ENCODE data around the gene CPSF4L. TPM values are rescaled to one million over a fixed set of nuclear protein-coding genes. Genes with fewer than 3 reads are reported as not detected.
A peak's percentile ranks its signal among the peaks of the same experiment; 100 is the strongest.

Gene CPSF4L
- total and polyA plus RNA-seq, 2 of the 13 experiments (the other 11 are each of a cell fraction or from before 2014, with no cell fraction given): 0.73 to 1.6 TPM

DNA sequence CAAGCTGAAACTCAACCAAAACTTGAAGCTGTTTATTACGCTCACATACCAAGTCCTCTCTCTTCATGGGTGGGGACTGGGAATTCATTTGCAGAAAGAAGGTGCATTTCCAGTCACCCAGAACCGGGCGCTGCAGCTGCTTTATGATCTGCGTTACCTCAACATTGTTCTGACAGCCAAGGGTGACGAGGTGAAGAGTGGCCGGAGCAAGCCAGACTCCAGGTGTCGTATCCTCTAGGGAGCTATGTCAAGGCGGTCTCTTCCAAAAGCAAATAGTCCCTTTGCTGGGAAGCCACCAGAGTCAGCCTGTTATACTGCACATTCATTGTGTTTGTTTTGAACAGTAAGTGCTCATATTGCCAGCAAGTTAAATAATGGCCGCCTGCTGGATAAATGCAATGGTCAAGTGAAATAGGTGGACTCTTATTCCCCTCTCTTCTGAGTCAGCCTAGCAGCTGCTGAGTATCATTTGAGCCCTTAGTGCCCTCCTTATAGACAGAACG is 56.2 kb downstream of the CPSF4L start (continued):
- TF ChIP-seq, protein P1, sequence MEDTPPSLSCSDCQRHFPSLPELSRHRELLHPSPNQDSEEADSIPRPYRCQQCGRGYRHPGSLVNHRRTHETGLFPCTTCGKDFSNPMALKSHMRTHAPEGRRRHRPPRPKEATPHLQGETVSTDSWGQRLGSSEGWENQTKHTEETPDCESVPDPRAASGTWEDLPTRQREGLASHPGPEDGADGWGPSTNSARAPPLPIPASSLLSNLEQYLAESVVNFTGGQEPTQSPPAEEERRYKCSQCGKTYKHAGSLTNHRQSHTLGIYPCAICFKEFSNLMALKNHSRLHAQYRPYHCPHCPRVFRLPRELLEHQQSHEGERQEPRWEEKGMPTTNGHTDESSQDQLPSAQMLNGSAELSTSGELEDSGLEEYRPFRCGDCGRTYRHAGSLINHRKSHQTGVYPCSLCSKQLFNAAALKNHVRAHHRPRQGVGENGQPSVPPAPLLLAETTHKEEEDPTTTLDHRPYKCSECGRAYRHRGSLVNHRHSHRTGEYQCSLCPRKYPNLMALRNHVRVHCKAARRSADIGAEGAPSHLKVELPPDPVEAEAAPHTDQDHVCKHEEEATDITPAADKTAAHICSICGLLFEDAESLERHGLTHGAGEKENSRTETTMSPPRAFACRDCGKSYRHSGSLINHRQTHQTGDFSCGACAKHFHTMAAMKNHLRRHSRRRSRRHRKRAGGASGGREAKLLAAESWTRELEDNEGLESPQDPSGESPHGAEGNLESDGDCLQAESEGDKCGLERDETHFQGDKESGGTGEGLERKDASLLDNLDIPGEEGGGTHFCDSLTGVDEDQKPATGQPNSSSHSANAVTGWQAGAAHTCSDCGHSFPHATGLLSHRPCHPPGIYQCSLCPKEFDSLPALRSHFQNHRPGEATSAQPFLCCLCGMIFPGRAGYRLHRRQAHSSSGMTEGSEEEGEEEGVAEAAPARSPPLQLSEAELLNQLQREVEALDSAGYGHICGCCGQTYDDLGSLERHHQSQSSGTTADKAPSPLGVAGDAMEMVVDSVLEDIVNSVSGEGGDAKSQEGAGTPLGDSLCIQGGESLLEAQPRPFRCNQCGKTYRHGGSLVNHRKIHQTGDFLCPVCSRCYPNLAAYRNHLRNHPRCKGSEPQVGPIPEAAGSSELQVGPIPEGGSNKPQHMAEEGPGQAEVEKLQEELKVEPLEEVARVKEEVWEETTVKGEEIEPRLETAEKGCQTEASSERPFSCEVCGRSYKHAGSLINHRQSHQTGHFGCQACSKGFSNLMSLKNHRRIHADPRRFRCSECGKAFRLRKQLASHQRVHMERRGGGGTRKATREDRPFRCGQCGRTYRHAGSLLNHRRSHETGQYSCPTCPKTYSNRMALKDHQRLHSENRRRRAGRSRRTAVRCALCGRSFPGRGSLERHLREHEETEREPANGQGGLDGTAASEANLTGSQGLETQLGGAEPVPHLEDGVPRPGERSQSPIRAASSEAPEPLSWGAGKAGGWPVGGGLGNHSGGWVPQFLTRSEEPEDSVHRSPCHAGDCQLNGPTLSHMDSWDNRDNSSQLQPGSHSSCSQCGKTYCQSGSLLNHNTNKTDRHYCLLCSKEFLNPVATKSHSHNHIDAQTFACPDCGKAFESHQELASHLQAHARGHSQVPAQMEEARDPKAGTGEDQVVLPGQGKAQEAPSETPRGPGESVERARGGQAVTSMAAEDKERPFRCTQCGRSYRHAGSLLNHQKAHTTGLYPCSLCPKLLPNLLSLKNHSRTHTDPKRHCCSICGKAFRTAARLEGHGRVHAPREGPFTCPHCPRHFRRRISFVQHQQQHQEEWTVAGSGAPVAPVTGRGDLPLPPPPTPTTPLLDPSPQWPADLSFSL (CRISPR knock-in tag; IDR thresholded peaks at IDR 0.05): no peak
- TF ChIP-seq ZNF136 (CRISPR knock-in tag; IDR thresholded peaks at IDR 0.05; ENCODE audit: low read depth): 0 out of 2 replicates have a peak, but pooled peaks have one; percentile 37
- peak; percentile 63 for TF ChIP-seq SOX5 (CRISPR knock-in tag; IDR thresholded peaks at IDR 0.05; ENCODE audit: borderline replicate concordance)
- peak; percentile 57 for TF ChIP-seq TEAD3 (CRISPR knock-in tag; optimal IDR thresholded peaks at IDR 0.05; ENCODE audit: borderline replicate concordance)
- peak; percentile 64 for TF ChIP-seq MED1 (CRISPR knock-in tag; IDR thresholded peaks at IDR 0.05)
- TF ChIP-seq, protein P2, sequence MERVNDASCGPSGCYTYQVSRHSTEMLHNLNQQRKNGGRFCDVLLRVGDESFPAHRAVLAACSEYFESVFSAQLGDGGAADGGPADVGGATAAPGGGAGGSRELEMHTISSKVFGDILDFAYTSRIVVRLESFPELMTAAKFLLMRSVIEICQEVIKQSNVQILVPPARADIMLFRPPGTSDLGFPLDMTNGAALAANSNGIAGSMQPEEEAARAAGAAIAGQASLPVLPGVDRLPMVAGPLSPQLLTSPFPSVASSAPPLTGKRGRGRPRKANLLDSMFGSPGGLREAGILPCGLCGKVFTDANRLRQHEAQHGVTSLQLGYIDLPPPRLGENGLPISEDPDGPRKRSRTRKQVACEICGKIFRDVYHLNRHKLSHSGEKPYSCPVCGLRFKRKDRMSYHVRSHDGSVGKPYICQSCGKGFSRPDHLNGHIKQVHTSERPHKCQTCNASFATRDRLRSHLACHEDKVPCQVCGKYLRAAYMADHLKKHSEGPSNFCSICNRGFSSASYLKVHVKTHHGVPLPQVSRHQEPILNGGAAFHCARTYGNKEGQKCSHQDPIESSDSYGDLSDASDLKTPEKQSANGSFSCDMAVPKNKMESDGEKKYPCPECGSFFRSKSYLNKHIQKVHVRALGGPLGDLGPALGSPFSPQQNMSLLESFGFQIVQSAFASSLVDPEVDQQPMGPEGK (CRISPR knock-in tag; IDR thresholded peaks at IDR 0.05): peak; percentile 19; the same call in 1 of the 2 replicates
- TF ChIP-seq XRCC5 (optimal IDR thresholded peaks at IDR 0.05; ENCODE audit: low read length): peak; percentile 69
- 0 out of 2 replicates have a peak, but pooled peaks have one; percentile 48 for TF ChIP-seq POLR2G (IDR thresholded peaks at IDR 0.05; ENCODE audit: low read depth, low read length)
- TF ChIP-seq SALL1 (CRISPR knock-in tag; IDR thresholded peaks at IDR 0.05): peak; percentile 41
- TF ChIP-seq REPIN1 (CRISPR knock-in tag; IDR thresholded peaks at IDR 0.05; ENCODE audit: borderline replicate concordance, low read depth): no peak
- TF ChIP-seq, protein P3, sequence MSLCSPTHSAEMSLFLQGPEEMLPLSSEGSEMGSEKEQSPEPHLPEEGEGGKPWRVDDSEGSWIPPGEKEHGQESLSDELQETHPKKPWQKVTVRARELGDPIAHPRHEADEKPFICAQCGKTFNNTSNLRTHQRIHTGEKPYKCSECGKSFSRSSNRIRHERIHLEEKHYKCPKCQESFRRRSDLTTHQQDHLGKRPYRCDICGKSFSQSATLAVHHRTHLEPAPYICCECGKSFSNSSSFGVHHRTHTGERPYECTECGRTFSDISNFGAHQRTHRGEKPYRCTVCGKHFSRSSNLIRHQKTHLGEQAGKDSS (CRISPR knock-in tag; IDR thresholded peaks at IDR 0.05; ENCODE audit: borderline replicate concordance, low read depth): no peak
- TF ChIP-seq MIXL1 (CRISPR knock-in tag; IDR thresholded peaks at IDR 0.05): peak; percentile 15; the same call in 1 of the 2 replicates
- TF ChIP-seq ZNF326 (CRISPR knock-in tag; IDR thresholded peaks at IDR 0.05; ENCODE audit: borderline replicate concordance): no peak
- peak; percentile 59; the same call in 1 of the 2 replicates for TF ChIP-seq MYNN (CRISPR knock-in tag; IDR thresholded peaks at IDR 0.05; ENCODE audit: low read depth)
- TF ChIP-seq, protein P4, sequence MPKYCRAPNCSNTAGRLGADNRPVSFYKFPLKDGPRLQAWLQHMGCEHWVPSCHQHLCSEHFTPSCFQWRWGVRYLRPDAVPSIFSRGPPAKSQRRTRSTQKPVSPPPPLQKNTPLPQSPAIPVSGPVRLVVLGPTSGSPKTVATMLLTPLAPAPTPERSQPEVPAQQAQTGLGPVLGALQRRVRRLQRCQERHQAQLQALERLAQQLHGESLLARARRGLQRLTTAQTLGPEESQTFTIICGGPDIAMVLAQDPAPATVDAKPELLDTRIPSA (CRISPR knock-in tag; IDR thresholded peaks at IDR 0.05; ENCODE audit: borderline replicate concordance): no peak
- 0 out of 2 replicates have a peak, but pooled peaks have one; percentile 16 for TF ChIP-seq ZBTB20 (CRISPR knock-in tag; IDR thresholded peaks at IDR 0.05; ENCODE audit: borderline replicate concordance, low read depth)
- 0 out of 2 replicates have a peak, but pooled peaks have one; percentile 71 for TF ChIP-seq ZNF335 (CRISPR knock-in tag; IDR thresholded peaks at IDR 0.05)
- peak; percentile 66; the same call in 1 of the 2 replicates for TF ChIP-seq ZNF878 (CRISPR knock-in tag; IDR thresholded peaks at IDR 0.05)
- peak; percentile 96 for TF ChIP-seq SIX4 (CRISPR knock-in tag; IDR thresholded peaks at IDR 0.05)
- TF ChIP-seq AGO1 (IDR thresholded peaks at IDR 0.05; ENCODE audit: low read depth, low read length, poor library complexity, severe bottlenecking): no peak

Data from HepG2 (cell line).